ENCODE measurements around the gene PIGB.
A peak's percentile ranks its signal among the peaks of the same experiment; 100 is the strongest.
"Not testable (repeated sequence)": the region's sequence is repeated elsewhere in the genome, so short reads cannot be mapped to it uniquely, and the experiment has no call there.

The PIGB gene

DNA sequence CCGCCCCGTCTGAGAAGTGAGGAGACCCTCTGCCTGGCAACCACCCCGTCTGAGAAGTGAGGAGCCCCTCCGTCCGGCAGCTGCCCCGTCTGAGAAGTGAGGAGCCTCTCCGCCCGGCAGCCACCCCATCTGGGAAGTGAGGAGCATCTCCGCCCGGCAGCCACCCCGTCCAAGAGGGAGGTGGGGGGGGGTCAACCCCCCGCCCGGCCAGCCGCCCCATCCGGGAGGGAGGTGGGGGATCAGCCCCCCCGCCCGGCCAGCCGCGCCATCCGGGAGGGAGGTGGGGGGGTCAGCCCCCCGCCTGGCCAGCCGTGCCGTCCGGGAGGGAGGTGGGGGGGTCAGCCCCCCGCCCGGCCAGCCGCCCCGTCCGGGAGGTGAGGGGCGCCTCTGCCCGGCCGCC lies 16.2 kb upstream of the PIGB start:
- not testable (repeated sequence) for DNase-seq

GRCh38 chr15:55319537-55320237 lies 665 bp downstream of the PIGB start:
- DNase-seq = no peak

DNA sequence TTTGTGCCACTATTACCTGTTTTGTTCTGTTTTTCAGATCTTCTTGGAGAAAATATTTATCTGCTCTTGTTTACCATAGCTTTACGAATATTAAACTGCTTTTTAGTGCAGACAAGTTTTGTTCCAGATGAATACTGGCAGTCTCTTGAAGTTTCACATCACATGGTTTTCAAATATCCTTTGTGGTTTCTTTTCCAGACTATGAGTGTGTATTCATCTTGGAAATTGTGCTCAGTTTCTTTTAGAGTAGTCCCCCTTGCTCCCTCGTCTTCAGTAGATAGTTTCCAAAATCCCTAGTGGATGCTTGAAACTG lies 1.2 kb downstream of the PIGB start:
- no peak for DNase-seq

- DNase-seq = no peak
These were observed 1.9 kb downstream of the PIGB start for GRCh38 chr15:55320963-55321362.

GRCh38 chr15:55322467-55322866 lies 3.4 kb downstream of the PIGB start:
- no peak for DNase-seq

GRCh38 chr15:55327387-55327786 lies 8.4 kb downstream of the PIGB start:
- DNase-seq = peak in 1 of 2 donors; percentile 58

DNA sequence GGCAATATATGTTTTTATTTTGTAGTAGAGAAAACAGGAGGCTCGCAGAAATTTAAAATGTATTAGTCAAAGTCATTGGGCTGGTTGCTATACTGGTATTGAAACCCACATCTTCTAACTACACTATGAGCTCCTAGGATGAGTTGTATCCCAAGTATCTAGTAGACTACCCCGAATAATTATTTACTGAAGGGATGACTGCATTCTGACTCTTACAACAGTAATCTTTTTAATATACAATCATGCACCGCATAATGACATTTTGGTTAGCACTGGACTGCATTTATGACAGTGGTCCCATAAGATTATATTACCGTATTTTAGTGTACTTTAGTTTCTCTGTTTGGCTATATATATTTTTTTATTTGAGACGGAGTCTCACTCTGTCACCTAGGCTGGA lies 15.3 kb downstream of the PIGB start:
- DNase-seq = no peak

DNA sequence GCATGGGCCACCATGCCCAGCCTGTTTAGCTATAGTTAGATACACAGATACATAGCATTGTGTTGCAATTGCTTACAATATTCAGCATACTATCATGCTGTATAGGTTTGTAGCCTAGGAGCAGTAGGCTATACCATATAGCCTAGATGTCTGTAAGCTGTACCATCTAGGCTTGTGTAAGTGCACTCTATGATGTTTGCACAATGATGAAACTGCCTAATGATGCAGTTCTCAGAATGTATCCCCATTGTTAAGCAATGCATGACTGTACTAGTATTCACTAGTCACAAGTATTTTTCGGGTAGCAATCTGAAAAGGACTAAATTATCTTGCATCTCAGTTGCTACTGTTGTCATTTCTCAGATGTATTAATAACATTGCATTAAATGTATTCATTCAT lies 16.0 kb downstream of the PIGB start:
- no peak for DNase-seq

DNA sequence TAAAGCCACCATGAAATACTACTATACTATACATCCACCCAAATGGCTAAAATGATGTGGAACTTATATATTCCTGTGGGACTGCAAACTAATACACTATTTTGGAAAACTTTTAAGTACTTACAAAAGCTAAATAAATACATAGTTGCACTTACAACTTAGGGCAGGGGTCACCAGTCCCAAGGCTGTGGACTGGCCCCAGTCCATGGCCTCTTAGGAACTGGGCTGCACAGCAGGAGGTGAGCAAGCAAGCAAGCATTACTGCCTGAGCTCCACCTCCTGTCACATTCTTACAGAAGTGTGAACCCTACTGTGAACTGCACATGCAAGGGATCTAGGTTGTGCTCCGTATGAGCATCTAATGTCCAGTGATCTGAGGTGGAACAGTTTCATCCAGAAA lies 18.1 kb downstream of the PIGB start:
- DNase-seq = no peak

DNA sequence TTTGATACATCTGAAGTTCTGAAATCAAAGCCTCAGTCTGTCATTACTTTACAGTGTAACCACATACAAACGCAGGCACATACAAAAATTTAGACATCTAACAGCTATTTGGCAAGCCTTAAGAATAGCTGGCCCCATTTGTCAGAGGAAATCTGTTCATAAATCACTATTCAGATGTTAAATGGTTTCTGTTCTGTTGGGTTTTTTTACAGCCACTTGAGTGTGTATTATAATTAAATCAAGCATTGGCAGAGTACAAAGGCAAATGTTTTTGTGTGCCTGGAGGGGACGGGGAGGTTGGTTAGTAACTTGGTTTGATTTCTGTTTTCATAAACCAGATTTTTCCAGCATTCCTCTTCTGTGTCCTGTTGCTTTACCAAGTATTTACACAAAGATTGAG lies 24.1 kb downstream of the PIGB start:
- no peak for DNase-seq

- DNase-seq = no peak
These were observed 25.2 kb downstream of the PIGB start for GRCh38 chr15:55344206-55344605.

GRCh38 chr15:55348281-55348778 lies 29.3 kb downstream of the PIGB start:
- DNase-seq = no peak

DNA sequence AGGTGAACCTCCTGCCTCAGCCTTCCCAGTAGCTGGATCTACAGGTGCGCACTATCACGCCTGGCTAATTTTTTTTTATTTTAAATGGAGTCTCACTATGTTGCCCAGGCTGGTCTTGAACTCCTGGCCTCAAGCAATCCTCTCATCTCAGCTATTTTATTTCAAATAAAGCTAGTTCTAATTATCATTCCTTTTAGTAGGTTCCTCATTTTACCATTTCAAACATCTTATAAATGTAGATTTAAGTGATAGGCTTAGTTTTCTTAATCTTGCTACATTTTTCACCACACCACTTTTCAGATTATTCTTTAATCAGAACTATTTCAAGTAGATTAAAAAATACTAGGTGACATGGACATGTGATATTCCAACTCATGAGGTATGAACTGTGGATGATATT lies 30.3 kb downstream of the PIGB start:
- DNase-seq = no peak

- no peak for DNase-seq
These were observed 34.0 kb downstream of the PIGB start for GRCh38 chr15:55353025-55353424.

- no peak for DNase-seq
These were observed 38.1 kb downstream of the PIGB start for GRCh38 chr15:55356985-55357585.

DNA sequence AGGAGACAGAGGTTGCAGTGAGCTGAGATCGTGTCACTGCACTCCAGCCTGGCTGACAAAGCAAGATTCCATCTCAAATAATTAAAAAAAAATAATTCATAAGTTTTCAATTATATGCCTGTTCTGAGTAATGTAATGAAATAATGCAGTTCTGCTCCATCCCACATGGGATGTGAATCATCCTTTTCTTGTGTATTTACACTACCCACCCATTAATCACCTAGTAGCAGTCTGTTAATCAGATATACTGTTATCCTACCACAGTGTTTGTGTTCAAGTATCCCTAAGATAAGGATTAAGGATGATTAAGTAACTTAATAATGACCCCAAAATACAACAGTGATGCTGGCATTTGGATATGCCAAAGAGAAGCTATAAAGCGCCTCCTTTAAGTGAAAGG lies 38.8 kb downstream of the PIGB start:
- DNase-seq = no peak

DNA sequence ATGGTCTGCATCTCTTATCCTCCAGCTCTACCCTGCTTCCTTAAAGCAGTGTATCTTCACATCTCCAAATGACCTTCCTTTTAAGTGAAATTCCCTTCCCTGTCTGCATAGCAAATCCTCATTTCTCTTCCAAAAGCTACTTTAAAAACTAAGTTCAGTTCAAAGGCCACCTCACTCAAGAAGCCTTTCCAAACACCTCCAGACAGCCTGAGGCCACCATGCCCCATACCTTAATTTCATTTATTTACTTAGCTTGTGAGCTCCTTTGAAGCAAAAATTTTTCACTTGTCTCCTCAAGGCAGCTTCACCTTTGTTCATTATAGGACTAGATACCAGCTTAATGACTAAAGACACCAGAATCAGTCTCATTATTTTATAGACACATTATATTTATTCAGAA lies 39.4 kb downstream of the PIGB start:
- DNase-seq = no peak

DNA sequence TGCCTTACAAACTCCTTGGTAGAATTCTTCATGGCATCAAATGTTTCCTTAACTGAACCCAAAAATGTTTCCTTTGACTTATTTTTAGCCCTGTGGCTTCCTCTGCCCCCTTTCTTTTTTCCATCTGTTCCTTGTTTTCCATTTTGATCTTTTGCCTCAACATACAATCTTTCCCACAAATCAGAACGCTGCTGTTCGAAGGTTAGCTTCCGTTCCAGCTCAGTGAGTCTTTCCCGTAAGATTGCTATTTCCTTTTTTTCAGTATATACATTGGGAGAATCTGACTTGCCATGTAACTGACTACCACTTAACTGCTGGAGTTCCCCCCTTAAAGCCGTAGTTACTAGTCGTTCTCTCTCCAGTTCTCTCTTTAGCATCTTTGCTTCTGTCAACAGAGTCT lies 41.2 kb downstream of the PIGB start:
- no peak for DNase-seq

DNA sequence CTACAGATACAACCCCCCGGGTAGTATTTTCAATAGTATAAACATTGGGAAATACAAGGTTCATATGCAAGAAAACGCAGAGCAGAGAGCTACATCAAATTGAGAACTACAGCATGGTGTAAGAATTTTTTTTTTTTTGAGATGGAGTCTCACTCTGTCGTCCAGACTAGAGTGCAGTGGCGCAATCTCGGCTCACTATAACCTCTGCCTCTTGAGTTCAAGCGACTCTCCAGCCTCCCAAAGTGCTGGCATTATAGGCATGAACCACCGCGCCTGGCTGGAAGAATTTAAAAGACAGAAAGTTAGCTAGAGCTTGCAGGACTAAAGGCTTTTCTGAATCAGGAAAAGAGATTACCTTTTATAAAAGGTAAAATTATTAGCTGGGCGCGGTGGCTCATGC lies 42.0 kb downstream of the PIGB start:
- no peak for DNase-seq

- no peak for DNase-seq
These were observed 43.6 kb downstream of the PIGB start for GRCh38 chr15:55362641-55363040.

- DNase-seq = no peak
These were observed 48.0 kb downstream of the PIGB start for GRCh38 chr15:55366981-55367380.

DNA sequence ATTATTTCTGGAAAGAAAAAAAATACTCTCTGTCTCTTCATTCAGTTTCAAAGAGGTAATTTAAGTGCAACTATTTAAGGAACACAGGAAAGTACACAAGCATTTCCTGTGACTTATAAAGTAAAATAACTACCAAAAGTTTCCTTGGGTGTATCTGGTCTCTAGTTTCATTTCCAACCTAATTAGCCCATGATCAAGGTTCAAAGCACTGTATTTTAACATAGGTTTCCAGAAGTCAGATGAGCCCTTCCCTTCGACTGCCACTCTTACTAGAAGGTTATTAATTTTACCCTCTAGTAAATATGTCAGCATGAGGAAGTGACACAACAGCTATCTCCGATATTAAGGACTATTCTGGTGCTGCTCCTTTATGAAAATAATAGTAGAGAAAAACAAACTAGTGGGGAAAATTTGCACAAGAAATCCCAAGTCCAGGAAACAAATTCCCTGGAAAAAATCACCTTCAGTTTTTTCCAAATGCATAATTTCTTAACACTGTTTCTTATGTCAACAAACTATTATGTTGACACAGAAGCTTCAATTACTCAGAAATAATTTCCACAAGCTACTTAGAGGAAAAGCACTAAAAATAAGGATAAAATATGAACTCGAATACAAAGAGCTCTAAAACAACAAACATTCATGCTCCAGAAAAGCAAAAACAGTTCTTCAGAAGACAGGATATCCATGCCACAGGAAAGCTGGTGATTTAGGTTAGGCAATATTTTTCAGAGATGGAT lies 53.8 kb downstream of the PIGB start:
- peak in 1 of 2 donors; percentile 12 for DNase-seq

- no peak for DNase-seq
These were observed 60.1 kb downstream of the PIGB start for GRCh38 chr15:55379095-55379494.

DNA sequence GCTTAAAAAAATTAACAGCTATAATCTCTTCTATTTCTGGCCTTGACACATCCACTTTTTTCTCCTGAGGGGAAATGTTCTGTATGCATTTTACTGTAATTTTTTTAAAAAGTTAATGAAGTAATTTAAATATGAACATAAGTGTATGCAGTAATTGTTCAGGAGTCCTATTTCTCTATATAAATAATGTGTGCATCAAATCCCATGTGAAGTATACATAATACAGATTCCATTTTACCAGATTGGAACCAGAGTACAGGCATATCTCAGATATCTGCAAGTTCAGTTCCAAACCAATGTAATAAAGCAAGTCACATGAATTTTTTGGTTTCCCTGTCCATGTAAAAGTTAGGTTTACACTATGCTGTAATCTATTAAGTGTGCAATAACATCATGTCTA lies 62.6 kb downstream of the PIGB start:
- no peak for DNase-seq

Measured in bone marrow (tissue), 2 donors.